PC-3 (cell line): ENCODE measurements around the gene TBC1D5. TPM values are rescaled to one million over a fixed set of nuclear protein-coding genes. Genes with fewer than 3 reads are reported as not detected.

ENCODE experiments used
- ATAC-seq: fragments of 200-7000 bp; cut with Tn5 transposase; 2 replicates; pipeline ENCODE4 v1.9.1; 2020; ENCODE audit warnings: mild to moderate bottlenecking, moderate library complexity
- BruUV-seq: library from RNA; stranded (reverse); fragments of 400-500 nt; replicated peaks from 2 replicates; lab custom pipeline; 2021; lab: Mats Ljungman, UMichigan
- CTCF ChIA-PET: fragments of 300-600 bp; sonication (Branson Sonifier 250); formaldehyde crosslinking; loops from one replicate; lab custom pipeline; 2022; ENCODE audit warnings: antibody characterized with exemption; lab: Charles Lee
- POLR2A ChIA-PET: fragments of 300-600 bp; sonication (Branson Sonifier 250); formaldehyde crosslinking; loops from one replicate; lab custom pipeline; 2022; ENCODE audit warnings: antibody characterized with exemption; ENCODE audit not compliant: unreplicated experiment; lab: Charles Lee
- DNase-seq: peaks from one replicate; pipeline ENCODE4 v3.0.0-alpha.2; 2015
- H2AFZ ChIP-seq: fragments of 300-600 bp; sonication (generic); 2 replicates; pipeline ENCODE4 v1.6.0; 2016; ENCODE audit warnings: antibody characterized with exemption, low read length
- H3F3A ChIP-seq: fragments of 300-600 bp; sonication (generic); one replicate; pipeline ENCODE4 v1.6.0; 2017; ENCODE audit warnings: antibody characterized with exemption, low read length, control low read depth, mild to moderate bottlenecking; ENCODE audit not compliant: unreplicated experiment
- H3K27ac ChIP-seq: fragments of 300-600 bp; sonication (generic); 2 replicates; pipeline ENCODE4 v1.5.1; 2016; ENCODE audit warnings: mild to moderate bottlenecking, low read length
- H3K27me3 ChIP-seq: fragments of 300-600 bp; sonication (generic); 2 replicates; pipeline ENCODE4 v1.6.1; 2016; ENCODE audit warnings: low read length, mixed read lengths
- H3K36me3 ChIP-seq: fragments of 300-600 bp; sonication (generic); 2 replicates; pipeline ENCODE4 v1.6.1; 2016; ENCODE audit warnings: low read depth, mixed run types, low read length, mixed read lengths
- H3K4me1 ChIP-seq: fragments of 300-600 bp; sonication (generic); 2 replicates; pipeline ENCODE4 v1.5.1; 2016; ENCODE audit warnings: low read length; ENCODE audit not compliant: insufficient read depth
- H3K4me2 ChIP-seq: fragments of 300-600 bp; sonication (generic); 2 replicates; pipeline ENCODE4 v1.6.0; 2016; ENCODE audit warnings: low read length
- H3K4me3 ChIP-seq: fragments of 300-600 bp; sonication (generic); 2 replicates; pipeline ENCODE4 v1.5.1; 2016; ENCODE audit warnings: mild to moderate bottlenecking, low read length, mixed read lengths
- H3K79me2 ChIP-seq: fragments of 300-600 bp; sonication (generic); 2 replicates; pipeline ENCODE4 v1.6.1; 2017; ENCODE audit warnings: low read length, mixed read lengths
- H3K9ac ChIP-seq: fragments of 300-600 bp; sonication (generic); 2 replicates; pipeline ENCODE4 v1.6.0; 2016; ENCODE audit warnings: mild to moderate bottlenecking, low read length
- H3K9me2 ChIP-seq: fragments of 300-600 bp; sonication (generic); replicated peaks from 2 replicates; pipeline ENCODE4 v1.6.1; 2016; ENCODE audit warnings: mixed run types, low read length, mixed read lengths
- H3K9me3 ChIP-seq: fragments of 300-600 bp; sonication (generic); 2 replicates; pipeline ENCODE4 v1.6.1; 2016; ENCODE audit warnings: low read length, mixed read lengths
- H4K20me1 ChIP-seq: fragments of 300-600 bp; sonication (generic); 2 replicates; pipeline ENCODE4 v1.6.1; 2016; ENCODE audit warnings: low read length, mixed read lengths
- CTCF ChIP-seq: fragments of 300-600 bp; sonication (generic); conservative IDR thresholded peaks from 2 replicates; pipeline ENCODE4 v1.5.1; 2017; ENCODE audit warnings: antibody characterized with exemption, low read depth, mild to moderate bottlenecking, low read length
- EZH2 ChIP-seq: fragments of 300-600 bp; sonication (generic); IDR thresholded peaks from one replicate; pipeline ENCODE4 v1.6.1; 2017; ENCODE audit warnings: antibody characterized with exemption, mild to moderate bottlenecking, low read length; ENCODE audit not compliant: unreplicated experiment
- EZH2phosphoT487 ChIP-seq: fragments of 300-600 bp; sonication (generic); IDR thresholded peaks from 2 replicates; pipeline ENCODE4 v1.6.1; 2018; ENCODE audit warnings: mild to moderate bottlenecking, antibody characterized with exemption, low read length, borderline replicate concordance
- intact Hi-C: fragments of 100-400 bp; cut with micrococcal nuclease; formaldehyde crosslinking; loops from 2 replicates; pipeline ENCODE4 v1.9.0; 2023
- total RNA-seq: library from RNA; depleted of rRNA; stranded (reverse); fragments of >200 nt; gene quantifications from 2 replicates; pipeline ENCODE4 v1.2.3, GENCODE V29; 2014

Gene TBC1D5
- total RNA-seq, 1 experiment from 2014 or later, result 54.5 TPM

GRCh38 chr3:17404548-17404947, 337.9 kb downstream of the TBC1D5 start:
- H3K79me2 ChIP-seq, result no peaks in the 10 kb centered on the region
- ChIA-PET POLR2A (no interaction called here), CTCF (no interaction called here)
- H4K20me1 ChIP-seq, result no peaks in the 10 kb centered on the region
- no TSS peak for BruUV-seq
- no peaks in the 10 kb centered on the region for H3K4me1 ChIP-seq
- H3K27ac ChIP-seq, result no peak overlapping the region
- no peak overlapping the region for H3K4me3 ChIP-seq
- H2AFZ ChIP-seq, result no peak overlapping the region
- H3F3A ChIP-seq, result no peaks in the 10 kb centered on the region
- peaks cover 3% of the 10 kb centered on the region; the same call in 1 of the 2 replicates for H3K36me3 ChIP-seq
- TF ChIP-seq EZH2 (no peak), EZH2phosphoT487 (no peak), CTCF (no peak)
- ATAC-seq (no peak), DNase-seq (no peak)
- H3K9me2 ChIP-seq, result no peaks in the 10 kb centered on the region
- H3K27me3 ChIP-seq, result no peaks in the 10 kb centered on the region
- H3K9ac ChIP-seq, result no peak overlapping the region
- intact Hi-C loops, result no loop called here
- no peaks in the 10 kb centered on the region for H3K9me3 ChIP-seq
- H3K4me2 ChIP-seq, result no peak overlapping the region

- Histone ChIP-seq H2AFZ (no peak overlapping the region), H3K4me3 (no peak overlapping the region), H3K9me3 (no peaks in the 10 kb centered on the region), H3K27ac (no peak overlapping the region), H3K36me3 (peaks cover 3% of the 10 kb centered on the region; the same call in 1 of the 2 replicates), H3K27me3 (no peaks in the 10 kb centered on the region), H3K4me1 (no peaks in the 10 kb centered on the region), H3F3A (no peaks in the 10 kb centered on the region), H3K79me2 (no peaks in the 10 kb centered on the region), H4K20me1 (no peaks in the 10 kb centered on the region), H3K9ac (no peak overlapping the region), H3K9me2 (no peaks in the 10 kb centered on the region), H3K4me2 (no peak overlapping the region)
- intact Hi-C loops, result no loop called here
- no TSS peak for BruUV-seq
- no peak for TF ChIP-seq EZH2phosphoT487
- no peak for TF ChIP-seq CTCF
- TF ChIP-seq EZH2, result no peak
- DNase-seq (no peak), ATAC-seq (no peak)
- ChIA-PET POLR2A (no interaction called here), CTCF (no interaction called here)
These were observed 340.0 kb downstream of the TBC1D5 start for GRCh38 chr3:17402442-17402841.

- Histone ChIP-seq H3K27me3 (no peaks in the 10 kb centered on the region), H3K9me3 (no peaks in the 10 kb centered on the region), H3K27ac (no peak overlapping the region), H3K9ac (no peak overlapping the region), H3K4me1 (no peaks in the 10 kb centered on the region), H4K20me1 (no peaks in the 10 kb centered on the region), H3K9me2 (no peaks in the 10 kb centered on the region), H3F3A (no peaks in the 10 kb centered on the region), H3K79me2 (no peaks in the 10 kb centered on the region), H3K36me3 (peaks cover 3% of the 10 kb centered on the region; the same call in 1 of the 2 replicates), H2AFZ (no peak overlapping the region), H3K4me3 (no peak overlapping the region), H3K4me2 (no peak overlapping the region)
- intact Hi-C loops, result no loop called here
- TF ChIP-seq CTCF (no peak), EZH2 (no peak), EZH2phosphoT487 (no peak)
- BruUV-seq, result no TSS peak
- ATAC-seq (no peak), DNase-seq (no peak)
- CTCF ChIA-PET, result no interaction called here
- POLR2A ChIA-PET, result no interaction called here
These were observed 340.5 kb downstream of the TBC1D5 start for GRCh38 chr3:17401912-17402311.
